PFSK-1 (cell line): Measurements from ENCODE around the gene ABHD4.

ENCODE experiments used
- FOXP2 ChIP-seq: optimal IDR thresholded peaks from 2 replicates; pipeline ENCODE3; 2011; ENCODE audit warnings: borderline replicate concordance, control low read depth, inconsistent platforms; ENCODE audit not compliant: insufficient read depth; ENCODE audit errors: extremely low read length, extremely low read depth
- POLR2AphosphoS5 ChIP-seq: IDR thresholded peaks from 2 replicates; pipeline ENCODE4 v1.6.1; 2012; ENCODE audit warnings: low read depth, mild to moderate bottlenecking, control low read depth, low read length, moderate library complexity
- REST ChIP-seq, 2 experiments: IDR thresholded peaks; 2 replicates each; pipeline versions ENCODE4 v1.6.1 to v1.8.0; 2011 to 2012; ENCODE audit warnings: low read depth in 2 of 2, low read length in 2 of 2, control low read depth in 1 of 2, inconsistent platforms in 1 of 2, mild to moderate bottlenecking in 1 of 2, moderate library complexity in 1 of 2; ENCODE audit not compliant: insufficient read depth in 1 of 2
- SIN3A ChIP-seq: IDR thresholded peaks from 2 replicates; pipeline ENCODE4 v1.6.1; 2012; ENCODE audit warnings: mild to moderate bottlenecking, low read length, moderate library complexity, borderline replicate concordance; ENCODE audit not compliant: insufficient read depth
- TAF1 ChIP-seq: IDR thresholded peaks from 2 replicates; pipeline ENCODE4 v1.6.1; 2012; ENCODE audit warnings: low read length, control low read depth, borderline replicate concordance; ENCODE audit not compliant: insufficient read depth

Gene ABHD4

GRCh38 chr14:22583994-22584393 lies 14.1 kb upstream of the ABHD4 start:
- TF ChIP-seq POLR2AphosphoS5 (no peak), SIN3A (no peak)

GRCh38 chr14:22587247-22587646 lies 10.9 kb upstream of the ABHD4 start:
- no peak for TF ChIP-seq TAF1
- TF ChIP-seq SIN3A, result no peak
- TF ChIP-seq FOXP2, result no peak
- no peak for TF ChIP-seq POLR2AphosphoS5
- no peak for TF ChIP-seq REST (IDR thresholded peaks at IDR 0.05; ENCODE audit: insufficient read depth in 1 of 2, low read depth in 2 of 2, low read length in 2 of 2)

- TF ChIP-seq REST (IDR thresholded peaks at IDR 0.05; ENCODE audit: insufficient read depth in 1 of 2, low read depth in 2 of 2, low read length in 2 of 2), result no peak
- TF ChIP-seq TAF1, result no peak
- no peak for TF ChIP-seq FOXP2
- no peak for TF ChIP-seq SIN3A
- TF ChIP-seq POLR2AphosphoS5, result no peak
Observed at GRCh38 chr14:22588526-22589095, 9.5 kb upstream of the ABHD4 start.

GRCh38 chr14:22589096-22589839 lies 8.8 kb upstream of the ABHD4 start, which contains the start of gene DAD1:
TSS of gene DAD1 (minus strand) at chr14:22589224. CDS start at chr14:22589157, 67 bp downstream.
- TF ChIP-seq FOXP2 (peak; percentile 42), REST (IDR thresholded peaks at IDR 0.05; ENCODE audit: insufficient read depth in 1 of 2, low read depth in 2 of 2, low read length in 2 of 2) (no peak), SIN3A (no peak), POLR2AphosphoS5 (peak; percentile 83), TAF1 (0 out of 2 replicates have a peak, but pooled peaks have one; percentile 59)

GRCh38 chr14:22593189-22593588 lies 4.9 kb upstream of the ABHD4 start:
- no peak for TF ChIP-seq SIN3A
- no peak for TF ChIP-seq POLR2AphosphoS5
- TF ChIP-seq REST (IDR thresholded peaks at IDR 0.05; ENCODE audit: insufficient read depth in 1 of 2, low read depth in 2 of 2, low read length in 2 of 2), result no peak
- TF ChIP-seq FOXP2, result no peak
- TF ChIP-seq TAF1, result no peak
